H9 (cell line): ENCODE data around the gene HERC3. TPM values are rescaled to one million over a fixed set of nuclear protein-coding genes. Genes with fewer than 3 reads are reported as not detected.

ENCODE experiments used
- DNase-seq: peaks from one replicate; pipeline ENCODE4 v3.0.0-alpha.2; 2017
- H2AFZ ChIP-seq: one replicate; pipeline ENCODE4 v1.6.1; 2013; ENCODE audit warnings: mild to moderate bottlenecking, low read length, control low read depth, moderate library complexity
- H2AK5ac ChIP-seq: 2 replicates; pipeline ENCODE4 v1.6.1; 2013; ENCODE audit warnings: low read length, control low read depth, mixed read lengths; ENCODE audit not compliant: insufficient read length
- H2BK120ac ChIP-seq: one replicate; pipeline ENCODE4 v1.6.1; 2013; ENCODE audit warnings: low read depth, mild to moderate bottlenecking, low read length, control low read depth, inconsistent platforms; ENCODE audit not compliant: poor library complexity, severe bottlenecking
- H2BK12ac ChIP-seq: 2 replicates; pipeline ENCODE4 v1.6.1; 2013; ENCODE audit warnings: low read length, control low read depth, mixed read lengths, low read depth; ENCODE audit not compliant: insufficient read length
- H2BK15ac ChIP-seq: 2 replicates; pipeline ENCODE4 v1.6.1; 2013; ENCODE audit warnings: low read depth, low read length, control low read depth
- H2BK20ac ChIP-seq: one replicate; pipeline ENCODE4 v1.6.1; 2013; ENCODE audit warnings: low read depth, mild to moderate bottlenecking, low read length, control low read depth, inconsistent platforms; ENCODE audit not compliant: poor library complexity, severe bottlenecking
- H2BK5ac ChIP-seq: 2 replicates; pipeline ENCODE4 v1.6.1; 2013; ENCODE audit warnings: low read length, control low read depth, mixed read lengths; ENCODE audit not compliant: insufficient read length
- H3K14ac ChIP-seq: 2 replicates; pipeline ENCODE4 v1.6.1; 2013; ENCODE audit warnings: low read length, control low read depth; ENCODE audit not compliant: insufficient read depth
- H3K18ac ChIP-seq: 2 replicates; pipeline ENCODE4 v1.6.1; 2013; ENCODE audit warnings: low read depth, mild to moderate bottlenecking, mixed read lengths, low read length, control low read depth; ENCODE audit not compliant: insufficient read length
- H3K23ac ChIP-seq: 2 replicates; pipeline ENCODE4 v1.6.1; 2013; ENCODE audit warnings: low read length, control low read depth, mixed read lengths, low read depth; ENCODE audit not compliant: insufficient read length
- H3K23me2 ChIP-seq: 2 replicates; pipeline ENCODE4 v1.6.1; 2013; ENCODE audit warnings: low read depth, mild to moderate bottlenecking, mixed read lengths, low read length, control low read depth; ENCODE audit not compliant: insufficient read length, poor library complexity, severe bottlenecking
- H3K27ac ChIP-seq: 2 replicates; pipeline ENCODE4 v1.5.1; 2013; ENCODE audit warnings: low read length, control low read depth, mixed read lengths, low read depth; ENCODE audit not compliant: insufficient read length
- H3K27me3 ChIP-seq: 2 replicates; pipeline ENCODE4 v1.6.1; 2013; ENCODE audit warnings: low read length, control low read depth, inconsistent platforms; ENCODE audit not compliant: insufficient read depth
- H3K4ac ChIP-seq: 2 replicates; pipeline ENCODE4 v1.6.1; 2013; ENCODE audit warnings: low read depth, mild to moderate bottlenecking, control low read depth, inconsistent platforms, low read length, moderate library complexity
- H3K4me1 ChIP-seq: 2 replicates; pipeline ENCODE4 v1.6.1; 2013; ENCODE audit warnings: low read length, control low read depth, inconsistent platforms; ENCODE audit not compliant: insufficient read depth
- H3K4me2 ChIP-seq: 2 replicates; pipeline ENCODE4 v1.6.1; 2013; ENCODE audit warnings: low read length, control low read depth, mixed read lengths; ENCODE audit not compliant: insufficient read length, insufficient read depth
- H3K56ac ChIP-seq: 2 replicates; pipeline ENCODE4 v1.6.1; 2013; ENCODE audit warnings: low read depth, mild to moderate bottlenecking, mixed read lengths, low read length, control low read depth; ENCODE audit not compliant: insufficient read length
- H3K79me1 ChIP-seq: 2 replicates; pipeline ENCODE4 v1.6.1; 2013; ENCODE audit warnings: low read depth, mild to moderate bottlenecking, moderate library complexity, low read length, control low read depth, inconsistent platforms; ENCODE audit not compliant: insufficient read depth, poor library complexity, severe bottlenecking
- H3K79me2 ChIP-seq: 2 replicates; pipeline ENCODE4 v1.6.1; 2013; ENCODE audit warnings: low read length, control low read depth, inconsistent platforms; ENCODE audit not compliant: insufficient read depth
- H3K9ac ChIP-seq: 2 replicates; pipeline ENCODE4 v1.6.1; 2013; ENCODE audit warnings: low read length, control low read depth, mixed read lengths; ENCODE audit not compliant: insufficient read length; ENCODE audit errors: extremely low read depth
- H3K9me3 ChIP-seq: one replicate; pipeline ENCODE4 v1.6.1; 2013; ENCODE audit warnings: low read depth, low read length, inconsistent platforms; ENCODE audit not compliant: control insufficient read depth
- H3T11ph ChIP-seq: one replicate; pipeline ENCODE4 v1.6.1; 2013; ENCODE audit warnings: mild to moderate bottlenecking, low read length, control low read depth, inconsistent platforms
- H4K20me1 ChIP-seq: one replicate; pipeline ENCODE4 v1.6.1; 2013; ENCODE audit not compliant: control insufficient read depth, insufficient read length, insufficient read depth
- H4K5ac ChIP-seq: 2 replicates; pipeline ENCODE4 v1.6.1; 2013; ENCODE audit warnings: low read depth, mild to moderate bottlenecking, mixed read lengths, low read length, control low read depth; ENCODE audit not compliant: insufficient read length
- H4K8ac ChIP-seq: replicated peaks from 2 replicates; pipeline ENCODE4 v1.6.1; 2013; ENCODE audit warnings: low read length, control low read depth, mixed read lengths, low read depth; ENCODE audit not compliant: insufficient read length
- H4K91ac ChIP-seq: 2 replicates; pipeline ENCODE4 v1.6.1; 2013; ENCODE audit warnings: low read depth, mild to moderate bottlenecking, moderate library complexity, mixed read lengths, low read length, control low read depth; ENCODE audit not compliant: insufficient read length
- H3K27ac Mint-ChIP-seq, 3 experiments: 2 replicates in 2 of 3; 3 replicates in 1 of 3; pipeline ENCODE4 v1.8.0; 2020 to 2021; ENCODE audit warnings: mixed read lengths in 3 of 3, mild to moderate bottlenecking in 1 of 3, moderate library complexity in 1 of 3
- H3K27me3 Mint-ChIP-seq: 2 replicates; pipeline ENCODE4 v1.8.0; 2021; ENCODE audit warnings: low read depth, mild to moderate bottlenecking, moderate library complexity, mixed read lengths
- H3K36me3 Mint-ChIP-seq, 3 experiments: 2 replicates in 2 of 3; 3 replicates in 1 of 3; pipeline ENCODE4 v1.8.0; 2020 to 2021; ENCODE audit warnings: low read depth in 3 of 3, mixed read lengths in 3 of 3; ENCODE audit not compliant: insufficient read depth in 1 of 3
- H3K4me1 Mint-ChIP-seq, 2 experiments: 2 replicates each; pipeline ENCODE4 v1.8.0; 2020; ENCODE audit warnings: mixed read lengths in 2 of 2
- H3K4me3 Mint-ChIP-seq, 2 experiments: 2 replicates in 1 of 2; 3 replicates in 1 of 2; pipeline ENCODE4 v1.8.0; 2020 to 2021; ENCODE audit warnings: mild to moderate bottlenecking in 2 of 2, mixed read lengths in 2 of 2, moderate library complexity in 1 of 2
- H3K9me3 Mint-ChIP-seq, 2 experiments: 2 replicates in 1 of 2; 3 replicates in 1 of 2; pipeline ENCODE4 v1.8.0; 2020; ENCODE audit warnings: mild to moderate bottlenecking in 2 of 2, mixed read lengths in 2 of 2, moderate library complexity in 1 of 2
- WGBS: extraction: QIAGEN DNeasy Blood & Tissue Kit; methylation state at CpG from one replicate; pipeline ENCODE4 v1.1.7; 2013; ENCODE audit warnings: missing lambda C conversion rate, low lambda C conversion rate, mixed read lengths; ENCODE audit not compliant: insufficient read length; ENCODE audit errors: extremely low coverage; 5-methylcytosine and 5-hydroxymethylcytosine counted together
- total RNA-seq: library from RNA; stranded (reverse); gene quantifications from 2 replicates; pipeline ENCODE4 v1.2.1, GENCODE V29; 2021
- TF ChIP-seq, protein P1 (sequence below): fragments of 200-600 bp; sonication (generic); conservative IDR thresholded peaks from 3 replicates; pipeline ENCODE4 v1.8.0; 2021; ENCODE audit warnings: antibody characterized with exemption, mild to moderate bottlenecking

The HERC3 gene
- total RNA-seq, 1 experiment from 2014 or later: 2.9 TPM

DNA sequence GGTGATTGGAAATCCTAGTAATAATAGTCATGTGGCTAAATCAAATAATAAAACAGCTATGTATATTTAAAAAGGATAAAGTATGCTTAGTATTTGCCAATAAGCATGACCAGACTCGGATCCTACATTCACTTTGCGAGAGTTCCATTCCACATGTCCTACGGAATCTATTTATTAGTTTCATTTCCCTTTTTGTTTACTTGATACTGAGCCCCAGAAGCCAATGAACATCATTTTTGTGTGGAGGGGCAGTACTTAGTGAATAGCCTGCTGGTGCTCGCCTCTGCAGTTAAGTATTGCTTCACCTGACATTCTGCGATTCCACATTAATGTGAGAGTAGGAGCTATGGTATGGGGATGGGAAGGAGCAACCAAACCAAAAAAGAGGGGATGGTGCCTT lies 163.9 kb downstream of the HERC3 start:
- Histone ChIP-seq H3K9ac (no peak overlapping the region), H4K8ac (no peak overlapping the region), H2BK12ac (no peak overlapping the region), H4K91ac (no peak overlapping the region), H2BK5ac (no peak overlapping the region), H3K9me3 (no peaks in the 10 kb centered on the region), H3K14ac (no peak overlapping the region), H3K4me2 (no peak overlapping the region), H4K5ac (no peak overlapping the region), H3K79me2 (no peaks in the 10 kb centered on the region), H2BK20ac (no peak overlapping the region), H3K27me3 (no peaks in the 10 kb centered on the region), H3K18ac (no peak overlapping the region), H3K79me1 (no peaks in the 10 kb centered on the region), H2AFZ (no peak overlapping the region), H4K20me1 (no peaks in the 10 kb centered on the region), H3K23ac (no peak overlapping the region), H2AK5ac (no peak overlapping the region), H3K27ac (no peak overlapping the region), H3K23me2 (no peaks in the 10 kb centered on the region), H2BK120ac (no peak overlapping the region), H3K56ac (no peak overlapping the region), H3T11ph (no peak overlapping the region), H3K4ac (no peak overlapping the region), H3K4me1 (peaks cover 2% of the 10 kb centered on the region; the same call in 1 of the 2 replicates), H2BK15ac (no peak overlapping the region)
- no peak for DNase-seq
- Mint-ChIP-seq H3K4me1 (peaks cover 24 to 28% of the 10 kb centered on the region in 2 experiments), H3K4me3 (no peak overlapping the region), H3K27me3 (no peaks in the 10 kb centered on the region), H3K36me3 (peaks cover 0 to 4% (median 0%) of the 10 kb centered on the region in 3 experiments; a peak in 1 of 7 replicates), H3K27ac (peak overlapping the region in 2 of 3 experiments; percentile 64 to 79; a peak in 2 of 7 replicates), H3K9me3 (no peaks in the 10 kb centered on the region)
- WGBS: no CpG with 5 or more reads among the region's 5 CpGs
- TF ChIP-seq, protein P1, sequence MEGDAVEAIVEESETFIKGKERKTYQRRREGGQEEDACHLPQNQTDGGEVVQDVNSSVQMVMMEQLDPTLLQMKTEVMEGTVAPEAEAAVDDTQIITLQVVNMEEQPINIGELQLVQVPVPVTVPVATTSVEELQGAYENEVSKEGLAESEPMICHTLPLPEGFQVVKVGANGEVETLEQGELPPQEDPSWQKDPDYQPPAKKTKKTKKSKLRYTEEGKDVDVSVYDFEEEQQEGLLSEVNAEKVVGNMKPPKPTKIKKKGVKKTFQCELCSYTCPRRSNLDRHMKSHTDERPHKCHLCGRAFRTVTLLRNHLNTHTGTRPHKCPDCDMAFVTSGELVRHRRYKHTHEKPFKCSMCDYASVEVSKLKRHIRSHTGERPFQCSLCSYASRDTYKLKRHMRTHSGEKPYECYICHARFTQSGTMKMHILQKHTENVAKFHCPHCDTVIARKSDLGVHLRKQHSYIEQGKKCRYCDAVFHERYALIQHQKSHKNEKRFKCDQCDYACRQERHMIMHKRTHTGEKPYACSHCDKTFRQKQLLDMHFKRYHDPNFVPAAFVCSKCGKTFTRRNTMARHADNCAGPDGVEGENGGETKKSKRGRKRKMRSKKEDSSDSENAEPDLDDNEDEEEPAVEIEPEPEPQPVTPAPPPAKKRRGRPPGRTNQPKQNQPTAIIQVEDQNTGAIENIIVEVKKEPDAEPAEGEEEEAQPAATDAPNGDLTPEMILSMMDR: no peak
